Pancreas (tissue), 10 donors: ENCODE data around the gene GNG13. TPM values are rescaled to one million over a fixed set of nuclear protein-coding genes. Genes with fewer than 3 reads are reported as not detected.

ENCODE experiments used
- ATAC-seq, 4 donors: fragments of 200-7000 bp; cut with Tn5 transposase; one replicate each; pipeline versions ENCODE4 v1.8.0 to v1.9.1; 2020; ENCODE audit warnings: mild to moderate bottlenecking in 4 of 4, moderate library complexity in 4 of 4
- DNase-seq, 6 donors: peaks; one replicate each; pipeline ENCODE4 v3.0.0-alpha.2; 2020
- FAIRE-seq: peaks from 2 replicates; lab custom pipeline; 2012; peaks lifted over from hg19 to GRCh38; lab: Jason Lieb, UNC
- H3K27ac ChIP-seq, 4 donors: fragments of 200-600 bp; sonication (generic); 1 replicate in 3 of 4; 2 replicates in 1 of 4; pipeline versions ENCODE4 v1.5.0 to v1.8.0; 2020
- H3K27me3 ChIP-seq, 4 donors: fragments of 200-600 bp; one replicate each; pipeline ENCODE4 v1.8.0; 2021
- H3K36me3 ChIP-seq, 3 donors: fragments of 200-600 bp; sonication (generic) in 1 of 3; one replicate each; pipeline versions ENCODE4 v1.5.0 to v1.8.0; 2020 to 2021
- H3K4me1 ChIP-seq, 3 donors: fragments of 200-600 bp; one replicate each; pipeline ENCODE4 v1.8.0; 2021
- H3K4me3 ChIP-seq, 4 donors: fragments of 200-600 bp; sonication (generic) in 2 of 4; one replicate each; pipeline versions ENCODE4 v1.5.0 to v1.8.0; 2020 to 2021
- H3K9me3 ChIP-seq, 4 donors: fragments of 200-600 bp; one replicate each; pipeline ENCODE4 v1.8.0; 2021
- CTCF ChIP-seq, 4 donors: fragments of 200-600 bp; sonication (generic) in 3 of 4; IDR thresholded peaks; one replicate each; pipeline versions ENCODE4 v1.5.0 to v1.8.0; 2021; ENCODE audit warnings: antibody characterized with exemption in 4 of 4
- WGBS, 2 donors: extraction: QIAGEN DNeasy Blood & Tissue Kit; methylation state at CpG; one replicate each; pipeline ENCODE4 v1.1.7; 2013; 5-methylcytosine and 5-hydroxymethylcytosine counted together
- intact Hi-C, 3 donors: fragments of 100-400 bp; cut with DNase I; formaldehyde crosslinking; loops; one replicate each; pipeline versions ENCODE4 v1.11.1 to v1.14.2; 2022
- polyA plus RNA-seq, 2 donors: library from polyadenylated mRNA; stranded (reverse); fragments of 200-250 nt; gene quantifications; one replicate each; pipeline ENCODE4 v1.2.3, GENCODE V29; 2013
- total RNA-seq, 6 donors: library from RNA; stranded (reverse); fragmentation: NEBNext Ultra II Directional in 4 of 6; extraction: Animal tissue kit (Norgen Biotek cat#: 25700) in 4 of 6; gene quantifications; one replicate each; pipeline versions ENCODE4 v1.2.1 to v1.2.4, GENCODE V29; 2021 to 2023
- donor health status: healthy with polysubstance abuse.
- donor health status: DM: no; HTN: no; CAD: no; lungs with moderate emphysema.
- donor health status: DM: no; HTN: no; CAD: no.
- donor health status: control.
- donor health status: control.
- donor health status: Bipolar disorder and iron deficiency.
- donor health status: DM: yes; HTN: yes; CAD: no.
- donor health status: DM: no; HTN: no; CAD: no.
- donor health status: DM: no; HTN: no; CAD: no.
- donor health status: DM: yes; HTN: yes; CAD: no.

The GNG13 gene
- total RNA-seq, result not detected
- not detected for polyA plus RNA-seq

- no peak for TF ChIP-seq CTCF (IDR thresholded peaks at IDR 0.05)
- H3K9me3 ChIP-seq, result no peaks in the 10 kb centered on the region
- intact Hi-C loops, result no loop called here
- ATAC-seq, result peak in 1 of 4 donors; percentile 6
- no peaks in the 10 kb centered on the region for H3K4me1 ChIP-seq
- DNase-seq, result peak in 1 of 6 donors; percentile 73
- no peak for FAIRE-seq
- H3K36me3 ChIP-seq, result no peaks in the 10 kb centered on the region
- WGBS, 2 donors, result 4 to 5% methylated on average over 47 to 57 of the region's 57 CpGs
- no peak within 1 kb of the TSS for H3K4me3 ChIP-seq
- H3K27me3 ChIP-seq, result peaks cover 0 to 13% (median 0%) of the 10 kb centered on the region in 4 donors
- no peak within 1 kb of the TSS for H3K27ac ChIP-seq
Observed at GRCh38 chr16:799948-800833, at the start of gene GNG13. TSS of gene GNG13 (minus strand) at chr16:800734. CDS start at chr16:799077, 1,657 bp downstream.

GRCh38 chr16:848510-849253, 48.1 kb upstream of the GNG13 start:
- no peak overlapping the region for H3K4me3 ChIP-seq
- DNase-seq (peak in 1 of 6 donors; percentile 37), ATAC-seq (no peak), FAIRE-seq (no peak)
- intact Hi-C loops, result no loop called here
- WGBS, 2 donors, result 89 to 93% methylated on average over 44 of the region's 44 CpGs
- H3K4me1 ChIP-seq, result no peaks in the 10 kb centered on the region
- TF ChIP-seq CTCF (IDR thresholded peaks at IDR 0.05), result no peak
- no peak overlapping the region for H3K27ac ChIP-seq
- H3K9me3 ChIP-seq, result no peaks in the 10 kb centered on the region
- H3K36me3 ChIP-seq, result no peaks in the 10 kb centered on the region
- no peaks in the 10 kb centered on the region for H3K27me3 ChIP-seq

GRCh38 chr16:847681-848445, 47.3 kb upstream of the GNG13 start:
- Histone ChIP-seq H3K27me3 (no peaks in the 10 kb centered on the region), H3K27ac (no peak overlapping the region), H3K4me3 (no peak overlapping the region), H3K36me3 (no peaks in the 10 kb centered on the region), H3K4me1 (no peaks in the 10 kb centered on the region), H3K9me3 (no peaks in the 10 kb centered on the region)
- intact Hi-C loops, result no loop called here
- TF ChIP-seq CTCF (IDR thresholded peaks at IDR 0.05), result no peak
- WGBS, 2 donors, result 93 to 95% methylated on average over 33 of the region's 33 CpGs
- FAIRE-seq (no peak), DNase-seq (peak in 2 of 6 donors; percentile 35 to 42), ATAC-seq (no peak)

GRCh38 chr16:847151-847550, 46.6 kb upstream of the GNG13 start:
- H3K9me3 ChIP-seq, result no peaks in the 10 kb centered on the region
- TF ChIP-seq CTCF (IDR thresholded peaks at IDR 0.05), result no peak
- intact Hi-C loops, result no loop called here
- H3K4me1 ChIP-seq, result no peaks in the 10 kb centered on the region
- ATAC-seq (no peak), FAIRE-seq (no peak), DNase-seq (no peak)
- no peak overlapping the region for H3K27ac ChIP-seq
- no peaks in the 10 kb centered on the region for H3K27me3 ChIP-seq
- H3K36me3 ChIP-seq, result no peaks in the 10 kb centered on the region
- H3K4me3 ChIP-seq, result no peak overlapping the region
- WGBS, 2 donors, result 85 to 92% methylated on average over 10 of the region's 10 CpGs
